Spleen (tissue), 11 donors: Measurements from ENCODE around the gene CD24. TPM values are rescaled to one million over a fixed set of nuclear protein-coding genes. Genes with fewer than 3 reads are reported as not detected.
A peak's percentile ranks its signal among the peaks of the same experiment; 100 is the strongest.

Experiments
- DNase-seq: peaks from one replicate; pipeline ENCODE4 v3.0.0-alpha.2; 2020
- H3K27ac ChIP-seq, 8 donors: fragments of 200-600 bp; sonication (generic) in 7 of 8; 1 replicate in 4 of 8; 2 replicates in 4 of 8; pipeline versions ENCODE4 v1.5.0 to v1.8.0; 2016 to 2021; ENCODE audit warnings: inconsistent platforms in 4 of 8, mild to moderate bottlenecking in 4 of 8, moderate library complexity in 1 of 8
- H3K27me3 ChIP-seq, 7 donors: fragments of 200-600 bp; sonication (generic) in 6 of 7; replicated peaks in 1 of 7; 1 replicate in 4 of 7; 2 replicates in 3 of 7; pipeline versions ENCODE4 v1.5.0 to v1.8.0; 2016 to 2021; ENCODE audit warnings: inconsistent platforms in 3 of 7, mild to moderate bottlenecking in 1 of 7
- H3K36me3 ChIP-seq, 6 donors: fragments of 200-600 bp; sonication (generic) in 5 of 6; 1 replicate in 4 of 6; 2 replicates in 2 of 6; pipeline versions ENCODE4 v1.5.0 to v1.8.0; 2016 to 2021; ENCODE audit warnings: inconsistent platforms in 2 of 6
- H3K4me1 ChIP-seq, 6 donors: fragments of 200-600 bp; sonication (generic) in 5 of 6; 1 replicate in 3 of 6; 2 replicates in 3 of 6; pipeline versions ENCODE4 v1.5.0 to v1.8.0; 2016 to 2021; ENCODE audit warnings: inconsistent platforms in 3 of 6
- H3K4me3 ChIP-seq, 8 donors: fragments of 200-600 bp; sonication (generic) in 7 of 8; 1 replicate in 4 of 8; 2 replicates in 4 of 8; pipeline versions ENCODE4 v1.5.0 to v1.8.0; 2016 to 2021; ENCODE audit warnings: inconsistent platforms in 4 of 8, mild to moderate bottlenecking in 4 of 8, moderate library complexity in 2 of 8
- H3K9me3 ChIP-seq, 8 donors: fragments of 200-600 bp; sonication (generic) in 7 of 8; 1 replicate in 4 of 8; 2 replicates in 4 of 8; pipeline versions ENCODE4 v1.5.0 to v1.8.0; 2016 to 2021; ENCODE audit warnings: inconsistent platforms in 4 of 8
- POLR2A ChIP-seq, 3 donors: fragments of 450-650 bp; IDR thresholded peaks; one replicate each; pipeline ENCODE4 v1.5.1; 2017; ENCODE audit warnings: antibody characterized with exemption in 3 of 3, mild to moderate bottlenecking in 1 of 3
- POLR2AphosphoS5 ChIP-seq, 3 donors: sonication (generic); formaldehyde crosslinking; IDR thresholded peaks; one replicate each; pipeline ENCODE4 v1.5.1; 2017; ENCODE audit warnings: antibody characterized with exemption in 3 of 3
- WGBS, 5 donors: extraction: QIAGEN DNeasy Blood & Tissue Kit in 3 of 5; methylation state at CpG; one replicate each; pipeline versions ENCODE4 v1.1.5 to v1.1.7; 2013 to 2018; 5-methylcytosine and 5-hydroxymethylcytosine counted together
- intact Hi-C: fragments of 100-400 bp; cut with DNase I; formaldehyde crosslinking; loops from one replicate; pipeline ENCODE4 v1.15.0; 2023; ENCODE audit warnings: low total_unique reads
- polyA plus RNA-seq, 3 donors: library from polyadenylated mRNA; stranded (reverse); fragments of 200-250 nt; gene quantifications; one replicate each; pipeline ENCODE4 v1.2.1, GENCODE V29; 2013
- total RNA-seq, 7 donors: library from RNA; depleted of rRNA in 3 of 7; stranded (reverse); fragments of >200 nt in 3 of 7; fragmentation: NEBNext Ultra II Directional in 4 of 7; extraction: Animal tissue kit (Norgen Biotek cat#: 25700) in 4 of 7; gene quantifications; one replicate each; pipeline versions ENCODE4 v1.1.0 to v1.2.1, GENCODE V29; 2016 to 2021
- TF ChIP-seq, protein P1 (sequence below), 11 experiments: fragments of 200-600 bp in 7 of 11; fragments of 450-650 bp in 4 of 11; sonication (generic) in 4 of 11; IDR thresholded peaks in 8 of 11; conservative IDR thresholded peaks in 3 of 11; 1 replicate in 7 of 11; 2 replicates in 4 of 11; pipeline versions ENCODE4 v1.4.0 to v1.8.0; 2016 to 2021; ENCODE audit warnings: antibody characterized with exemption in 11 of 11, inconsistent platforms in 4 of 11, mild to moderate bottlenecking in 1 of 11
- donor health status: healthy with polysubstance abuse.
- donor health status: DM: no; HTN: no; CAD: no; lungs with moderate emphysema.
- donor health status: DM: no; HTN: no; CAD: no.
- donor health status: Bipolar disorder and iron deficiency.
- donor health status: healthy.
- donor health status: DM: no; HTN: no; CAD: no.
- donor health status: DM: yes; HTN: yes; CAD: no.

The CD24 gene
- total and polyA plus RNA-seq, 10 donors, result 28.3 to 119 (median 64.9) TPM

DNA sequence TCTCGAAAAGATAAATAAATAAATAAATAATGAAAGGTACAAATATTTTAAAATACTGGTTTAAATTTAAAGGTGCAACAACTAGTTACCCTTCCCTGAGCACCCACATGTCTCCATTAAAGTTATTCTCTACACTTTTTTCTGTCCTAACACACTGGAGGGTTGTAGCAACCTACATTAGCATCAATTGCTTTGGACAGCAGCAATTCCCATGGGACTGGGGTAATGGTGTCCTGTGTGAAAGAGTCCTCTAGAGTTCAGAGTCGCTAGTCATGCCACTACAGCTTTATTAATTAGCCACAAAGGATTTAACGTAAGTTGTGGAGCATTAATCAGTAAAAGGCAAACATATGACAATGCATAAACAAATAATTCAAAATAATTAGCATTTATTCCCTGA is 14.1 kb upstream of the CD24 start:
- WGBS, 5 donors, result 72 to 87% (median 82%) methylated on average over 3 of the region's 3 CpGs
- H3K27ac ChIP-seq, result no peak overlapping the region
- DNase-seq, result no peak
- intact Hi-C loops, result no loop called here
- no peaks in the 10 kb centered on the region for H3K36me3 ChIP-seq
- H3K9me3 ChIP-seq, result no peaks in the 10 kb centered on the region
- no peak for TF ChIP-seq POLR2A (IDR thresholded peaks at IDR 0.05)
- TF ChIP-seq, protein P1, sequence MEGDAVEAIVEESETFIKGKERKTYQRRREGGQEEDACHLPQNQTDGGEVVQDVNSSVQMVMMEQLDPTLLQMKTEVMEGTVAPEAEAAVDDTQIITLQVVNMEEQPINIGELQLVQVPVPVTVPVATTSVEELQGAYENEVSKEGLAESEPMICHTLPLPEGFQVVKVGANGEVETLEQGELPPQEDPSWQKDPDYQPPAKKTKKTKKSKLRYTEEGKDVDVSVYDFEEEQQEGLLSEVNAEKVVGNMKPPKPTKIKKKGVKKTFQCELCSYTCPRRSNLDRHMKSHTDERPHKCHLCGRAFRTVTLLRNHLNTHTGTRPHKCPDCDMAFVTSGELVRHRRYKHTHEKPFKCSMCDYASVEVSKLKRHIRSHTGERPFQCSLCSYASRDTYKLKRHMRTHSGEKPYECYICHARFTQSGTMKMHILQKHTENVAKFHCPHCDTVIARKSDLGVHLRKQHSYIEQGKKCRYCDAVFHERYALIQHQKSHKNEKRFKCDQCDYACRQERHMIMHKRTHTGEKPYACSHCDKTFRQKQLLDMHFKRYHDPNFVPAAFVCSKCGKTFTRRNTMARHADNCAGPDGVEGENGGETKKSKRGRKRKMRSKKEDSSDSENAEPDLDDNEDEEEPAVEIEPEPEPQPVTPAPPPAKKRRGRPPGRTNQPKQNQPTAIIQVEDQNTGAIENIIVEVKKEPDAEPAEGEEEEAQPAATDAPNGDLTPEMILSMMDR (IDR thresholded peaks at IDR 0.05 in 8 of 11, conservative IDR thresholded peaks at IDR 0.05 in 3 of 11), result no peak
- TF ChIP-seq POLR2AphosphoS5 (IDR thresholded peaks at IDR 0.05), result no peak
- no peak overlapping the region for H3K4me3 ChIP-seq
- no peaks in the 10 kb centered on the region for H3K4me1 ChIP-seq
- peaks cover 0 to 10% (median 0%) of the 10 kb centered on the region in 7 donors for H3K27me3 ChIP-seq

DNA sequence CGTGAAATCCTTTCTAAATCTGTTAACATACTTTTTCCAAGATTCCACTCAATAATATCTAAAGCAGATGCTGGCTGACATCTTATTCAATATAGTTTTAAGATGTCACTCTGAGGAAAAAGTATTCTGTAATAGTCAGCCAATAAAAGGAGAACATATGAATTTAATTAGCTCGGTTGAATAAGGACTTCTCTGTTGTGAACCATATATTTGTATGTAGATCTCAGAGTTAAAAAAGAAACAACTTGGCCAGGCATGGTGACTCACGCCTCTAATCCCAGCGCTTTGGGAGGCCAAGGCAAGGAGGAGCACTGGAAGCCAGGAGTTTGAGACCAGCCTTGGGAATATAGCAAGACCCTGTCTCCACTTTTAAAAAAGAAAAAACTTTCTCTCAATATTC is 7.4 kb upstream of the CD24 start:
- Histone ChIP-seq H3K36me3 (no peaks in the 10 kb centered on the region), H3K27me3 (peaks cover 0 to 54% (median 3%) of the 10 kb centered on the region in 7 donors), H3K4me3 (no peak overlapping the region), H3K27ac (no peak overlapping the region), H3K4me1 (peaks cover 0 to 9% (median 2%) of the 10 kb centered on the region in 6 donors), H3K9me3 (no peaks in the 10 kb centered on the region)
- WGBS, 5 donors, result 78 to 89% (median 84%) methylated on average over 4 of the region's 4 CpGs
- no peak for DNase-seq
- intact Hi-C loops, result no loop called here
- TF ChIP-seq POLR2AphosphoS5 (IDR thresholded peaks at IDR 0.05), result no peak
- TF ChIP-seq, protein P1 (IDR thresholded peaks at IDR 0.05 in 8 of 11, conservative IDR thresholded peaks at IDR 0.05 in 3 of 11), result no peak

DNA sequence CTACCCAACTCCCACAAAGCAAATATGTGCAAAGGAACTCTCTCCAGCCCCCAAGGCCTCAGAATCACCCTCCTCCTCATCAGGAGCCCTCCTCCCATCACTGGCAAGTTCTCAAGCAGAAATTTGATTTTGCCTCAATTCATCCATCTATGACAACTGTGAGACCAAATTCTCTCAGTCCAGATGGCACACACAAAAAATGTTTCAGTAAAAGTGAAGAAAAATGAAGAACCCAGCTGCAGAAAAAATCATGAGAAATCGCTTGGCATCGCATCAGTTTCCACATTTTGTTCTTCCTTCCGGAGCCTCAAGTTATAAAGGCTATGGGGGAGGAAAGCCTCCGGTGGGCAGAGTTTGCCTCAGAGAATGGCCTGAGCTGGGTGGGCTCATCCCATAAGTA is 6.4 kb upstream of the CD24 start:
- TF ChIP-seq POLR2AphosphoS5 (IDR thresholded peaks at IDR 0.05), result no peak
- no peak for TF ChIP-seq POLR2A (IDR thresholded peaks at IDR 0.05)
- TF ChIP-seq, protein P1 (IDR thresholded peaks at IDR 0.05 in 8 of 11, conservative IDR thresholded peaks at IDR 0.05 in 3 of 11), result no peak
- H3K27ac ChIP-seq, result no peak overlapping the region
- peaks cover 0 to 19% (median 7%) of the 10 kb centered on the region in 6 donors for H3K4me1 ChIP-seq
- no peaks in the 10 kb centered on the region for H3K36me3 ChIP-seq
- no peak overlapping the region for H3K4me3 ChIP-seq
- DNase-seq, result no peak
- peaks cover 0 to 64% (median 13%) of the 10 kb centered on the region in 7 donors for H3K27me3 ChIP-seq
- no peaks in the 10 kb centered on the region for H3K9me3 ChIP-seq
- intact Hi-C loops, result no loop called here
- WGBS, 5 donors, result 86 to 92% (median 90%) methylated on average over 4 of the region's 4 CpGs

DNA sequence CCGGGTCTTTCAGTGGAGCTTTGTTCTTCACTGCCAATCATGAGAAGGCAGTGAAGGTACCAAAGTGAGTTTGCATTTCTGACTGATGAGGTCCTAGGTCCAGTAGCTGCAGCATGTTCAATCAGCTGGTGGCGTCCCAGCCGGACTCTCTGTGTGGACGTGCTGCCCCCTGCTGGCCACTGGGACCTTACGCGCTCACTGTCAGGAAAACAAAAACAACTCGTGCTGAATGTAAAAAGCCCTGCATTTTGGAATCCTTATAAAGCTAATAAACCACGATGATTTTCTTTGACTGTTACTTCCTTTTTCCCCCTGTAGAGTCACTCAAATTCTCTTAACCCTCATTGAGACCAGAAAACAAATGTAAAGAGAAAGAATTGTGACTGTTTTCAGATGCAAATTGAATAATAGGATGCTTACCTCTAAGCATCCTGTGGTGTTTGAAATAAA is 4.9 kb upstream of the CD24 start:
- Histone ChIP-seq H3K27me3 (peaks cover 0 to 77% (median 25%) of the 10 kb centered on the region in 7 donors), H3K36me3 (no peaks in the 10 kb centered on the region), H3K27ac (no peak overlapping the region), H3K4me1 (peaks cover under 1 to 32% (median 18%) of the 10 kb centered on the region in 6 donors), H3K9me3 (no peaks in the 10 kb centered on the region), H3K4me3 (no peak overlapping the region)
- TF ChIP-seq, protein P1 (IDR thresholded peaks at IDR 0.05 in 8 of 11, conservative IDR thresholded peaks at IDR 0.05 in 3 of 11), result peak; percentile 80 to 93 (median 89)
- TF ChIP-seq POLR2AphosphoS5 (IDR thresholded peaks at IDR 0.05), result no peak
- peak; percentile 95 for DNase-seq
- intact Hi-C loops, result loop anchor here (5.0 kb wide), 3 partner anchors 372 to 642 kb away; no protein-coding TSS in a partner anchor
- WGBS, 5 donors, result 1 to 3% (median 2%) methylated on average over 8 of the region's 8 CpGs
